ENCODE data around the gene XYLT1.

Gene XYLT1

GRCh38 chr16:17211797-17212196 is 259.0 kb downstream of the XYLT1 start:
- ATAC-seq (replicated peaks) (peak; percentile 27 to 50), DNase-seq (no peak)
- peaks cover 15 to 48% of the 10 kb centered on the region in 2 donors for H3K4me1 Mint-ChIP-seq
- no peaks in the 10 kb centered on the region for H3K27me3 Mint-ChIP-seq
- H3K9me3 Mint-ChIP-seq = peaks cover 0 to 3% of the 10 kb centered on the region in 2 donors
- H3K27ac Mint-ChIP-seq = no peak overlapping the region
- peaks cover 33 to 38% of the 10 kb centered on the region in 2 donors for H3K36me3 Mint-ChIP-seq
- H3K4me3 Mint-ChIP-seq = no peak overlapping the region

GRCh38 chr16:17206712-17207111 is 264.0 kb downstream of the XYLT1 start:
- Mint-ChIP-seq H3K36me3 (peaks cover 23 to 27% of the 10 kb centered on the region in 2 donors), H3K27ac (no peak overlapping the region), H3K4me1 (peaks cover 16 to 47% of the 10 kb centered on the region in 2 donors), H3K27me3 (no peaks in the 10 kb centered on the region), H3K9me3 (peaks cover 0 to 2% of the 10 kb centered on the region in 2 donors), H3K4me3 (no peak overlapping the region)
- no peak for ATAC-seq (replicated peaks)
- no peak for DNase-seq

- H3K9me3 Mint-ChIP-seq = peaks cover 0 to 2% of the 10 kb centered on the region in 2 donors
- DNase-seq (no peak), ATAC-seq (replicated peaks) (no peak)
- H3K36me3 Mint-ChIP-seq = peaks cover 27 to 28% of the 10 kb centered on the region in 2 donors
- peaks cover 15 to 45% of the 10 kb centered on the region in 2 donors for H3K4me1 Mint-ChIP-seq
- no peak overlapping the region for H3K4me3 Mint-ChIP-seq
- peak overlapping the region; percentile 21 for H3K27ac Mint-ChIP-seq
- H3K27me3 Mint-ChIP-seq = no peaks in the 10 kb centered on the region
Measured at GRCh38 chr16:17205279-17206211, 265.2 kb downstream of the XYLT1 start.

GRCh38 chr16:17204644-17205043 is 266.1 kb downstream of the XYLT1 start:
- DNase-seq (no peak), ATAC-seq (replicated peaks) (no peak)
- no peak overlapping the region for H3K27ac Mint-ChIP-seq
- peaks cover 15 to 45% of the 10 kb centered on the region in 2 donors for H3K4me1 Mint-ChIP-seq
- H3K4me3 Mint-ChIP-seq = no peak overlapping the region
- peaks cover 35 to 36% of the 10 kb centered on the region in 2 donors for H3K36me3 Mint-ChIP-seq
- H3K27me3 Mint-ChIP-seq = no peaks in the 10 kb centered on the region
- peaks cover 0 to 2% of the 10 kb centered on the region in 2 donors for H3K9me3 Mint-ChIP-seq

- Mint-ChIP-seq H3K27me3 (no peaks in the 10 kb centered on the region), H3K27ac (no peak overlapping the region), H3K36me3 (peaks cover 39 to 40% of the 10 kb centered on the region in 2 donors), H3K4me3 (no peak overlapping the region), H3K4me1 (peaks cover 15 to 44% of the 10 kb centered on the region in 2 donors), H3K9me3 (peaks cover 0 to 2% of the 10 kb centered on the region in 2 donors)
- DNase-seq (no peak), ATAC-seq (replicated peaks) (no peak)
Measured at GRCh38 chr16:17204206-17204605, 266.6 kb downstream of the XYLT1 start.

GRCh38 chr16:17203424-17203823 is 267.3 kb downstream of the XYLT1 start:
- Mint-ChIP-seq H3K27me3 (no peaks in the 10 kb centered on the region), H3K4me3 (no peak overlapping the region), H3K4me1 (peaks cover 15 to 40% of the 10 kb centered on the region in 2 donors), H3K36me3 (peaks cover 37 to 43% of the 10 kb centered on the region in 2 donors), H3K9me3 (peaks cover 0 to 2% of the 10 kb centered on the region in 2 donors), H3K27ac (peak overlapping the region; percentile 3)
- DNase-seq (no peak), ATAC-seq (replicated peaks) (no peak)

- Mint-ChIP-seq H3K4me3 (no peak overlapping the region), H3K4me1 (peaks cover 15 to 31% of the 10 kb centered on the region in 2 donors), H3K9me3 (peaks cover 0 to 2% of the 10 kb centered on the region in 2 donors), H3K27ac (peak overlapping the region; percentile 28), H3K27me3 (no peaks in the 10 kb centered on the region), H3K36me3 (peaks cover 56 to 64% of the 10 kb centered on the region in 2 donors)
- no peak for ATAC-seq (replicated peaks)
- DNase-seq = no peak
Measured at GRCh38 chr16:17199135-17199534, 271.6 kb downstream of the XYLT1 start.

GRCh38 chr16:17196526-17196925 is 274.2 kb downstream of the XYLT1 start:
- no peak for DNase-seq
- H3K4me3 Mint-ChIP-seq = no peak overlapping the region
- ATAC-seq (replicated peaks) = no peak
- no peaks in the 10 kb centered on the region for H3K9me3 Mint-ChIP-seq
- no peaks in the 10 kb centered on the region for H3K27me3 Mint-ChIP-seq
- no peak overlapping the region for H3K27ac Mint-ChIP-seq
- peaks cover 64 to 75% of the 10 kb centered on the region in 2 donors for H3K36me3 Mint-ChIP-seq
- H3K4me1 Mint-ChIP-seq = peaks cover 9 to 22% of the 10 kb centered on the region in 2 donors

- Mint-ChIP-seq H3K4me1 (peaks cover 9 to 22% of the 10 kb centered on the region in 2 donors), H3K27ac (no peak overlapping the region), H3K9me3 (peaks cover 0 to 3% of the 10 kb centered on the region in 2 donors), H3K36me3 (peaks cover 60 to 72% of the 10 kb centered on the region in 2 donors), H3K4me3 (no peak overlapping the region), H3K27me3 (no peaks in the 10 kb centered on the region)
- ATAC-seq (replicated peaks) (peak; percentile 69 to 71), DNase-seq (peak; percentile 26)
Measured at GRCh38 chr16:17194190-17194780, 276.5 kb downstream of the XYLT1 start.

- ATAC-seq (replicated peaks) (no peak), DNase-seq (no peak)
- Mint-ChIP-seq H3K27me3 (no peaks in the 10 kb centered on the region), H3K27ac (no peak overlapping the region), H3K36me3 (peaks cover 65 to 70% of the 10 kb centered on the region in 2 donors), H3K4me3 (no peak overlapping the region), H3K4me1 (peaks cover 9 to 22% of the 10 kb centered on the region in 2 donors), H3K9me3 (peaks cover 0 to 3% of the 10 kb centered on the region in 2 donors)
Measured at GRCh38 chr16:17193566-17194100, 277.1 kb downstream of the XYLT1 start.

- Mint-ChIP-seq H3K4me1 (peaks cover 13 to 26% of the 10 kb centered on the region in 2 donors), H3K27me3 (no peaks in the 10 kb centered on the region), H3K27ac (no peak overlapping the region), H3K36me3 (peaks cover 45 to 73% of the 10 kb centered on the region in 2 donors), H3K9me3 (no peaks in the 10 kb centered on the region), H3K4me3 (no peak overlapping the region)
- DNase-seq (no peak), ATAC-seq (replicated peaks) (no peak)
Measured at GRCh38 chr16:17184026-17184425, 286.7 kb downstream of the XYLT1 start.

- ATAC-seq (replicated peaks) (no peak), DNase-seq (no peak)
- H3K4me1 Mint-ChIP-seq = peaks cover 25 to 43% of the 10 kb centered on the region in 2 donors
- peaks cover 0 to 4% of the 10 kb centered on the region in 2 donors for H3K9me3 Mint-ChIP-seq
- no peak overlapping the region for H3K27ac Mint-ChIP-seq
- peaks cover 53 to 87% of the 10 kb centered on the region in 2 donors for H3K36me3 Mint-ChIP-seq
- no peak overlapping the region for H3K4me3 Mint-ChIP-seq
- no peaks in the 10 kb centered on the region for H3K27me3 Mint-ChIP-seq
Measured at GRCh38 chr16:17177959-17178905, 292.5 kb downstream of the XYLT1 start.

GRCh38 chr16:17177242-17177958 is 293.4 kb downstream of the XYLT1 start:
- H3K27ac Mint-ChIP-seq = no peak overlapping the region
- H3K4me1 Mint-ChIP-seq = peaks cover 29 to 50% of the 10 kb centered on the region in 2 donors
- DNase-seq = no peak
- no peak for ATAC-seq (replicated peaks)
- no peaks in the 10 kb centered on the region for H3K27me3 Mint-ChIP-seq
- H3K9me3 Mint-ChIP-seq = peaks cover 0 to 4% of the 10 kb centered on the region in 2 donors
- peaks cover 58 to 84% of the 10 kb centered on the region in 2 donors for H3K36me3 Mint-ChIP-seq
- no peak overlapping the region for H3K4me3 Mint-ChIP-seq
